Measurements from ENCODE around the gene FANCD2.
"Not testable (repeated sequence)": the region's sequence is repeated elsewhere in the genome, so short reads cannot be mapped to it uniquely, and the experiment has no call there.

FANCD2 gene

GRCh38 chr3:10017636-10018292, 8.5 kb upstream of the FANCD2 start:
- DNase-seq: peak; percentile 53

- DNase-seq: not testable (repeated sequence)
Observed at GRCh38 chr3:10018806-10019205, 7.4 kb upstream of the FANCD2 start.

GRCh38 chr3:10019326-10019725, 6.9 kb upstream of the FANCD2 start:
- DNase-seq: no peak

GRCh38 chr3:10021856-10022775, 4.1 kb upstream of the FANCD2 start:
- DNase-seq: no peak

GRCh38 chr3:10023587-10024310, 2.5 kb upstream of the FANCD2 start:
- DNase-seq: no peak

- no peak for DNase-seq
Observed at GRCh38 chr3:10025205-10026083, 793 bp upstream of the FANCD2 start.

- no peak for DNase-seq
Observed at GRCh38 chr3:10041034-10041433, 14.8 kb downstream of the FANCD2 start.

- DNase-seq: no peak
Observed at GRCh38 chr3:10047876-10048275, 21.6 kb downstream of the FANCD2 start.

- not testable (repeated sequence) for DNase-seq
Observed at GRCh38 chr3:10053054-10053453, 26.8 kb downstream of the FANCD2 start.

- no peak for DNase-seq
Observed at GRCh38 chr3:10055097-10055496, 28.9 kb downstream of the FANCD2 start.

GRCh38 chr3:10070077-10070476, 43.8 kb downstream of the FANCD2 start:
- not testable (repeated sequence) for DNase-seq

GRCh38 chr3:10074666-10075065, 48.4 kb downstream of the FANCD2 start:
- no peak for DNase-seq

- no peak for DNase-seq
Observed at GRCh38 chr3:10081871-10082270, 55.6 kb downstream of the FANCD2 start.

GRCh38 chr3:10085738-10086137, 59.5 kb downstream of the FANCD2 start:
- DNase-seq: no peak

GRCh38 chr3:10088256-10088655, 62.0 kb downstream of the FANCD2 start:
- DNase-seq: no peak

GRCh38 chr3:10090179-10090578, 63.9 kb downstream of the FANCD2 start:
- no peak for DNase-seq

GRCh38 chr3:10090774-10091173, 64.5 kb downstream of the FANCD2 start:
- not testable (repeated sequence) for DNase-seq

- not testable (repeated sequence) for DNase-seq
Observed at GRCh38 chr3:10091387-10091786, 65.2 kb downstream of the FANCD2 start.

GRCh38 chr3:10093678-10094077, 67.4 kb downstream of the FANCD2 start:
- no peak for DNase-seq

GRCh38 chr3:10099041-10099440, 72.8 kb downstream of the FANCD2 start:
- DNase-seq: no peak

- DNase-seq: no peak
Observed at GRCh38 chr3:10106919-10107318, 80.7 kb downstream of the FANCD2 start.

GRCh38 chr3:10108091-10108490, 81.9 kb downstream of the FANCD2 start, which contains the start of gene FANCD2OS:
TSS of gene FANCD2OS (minus strand) at chr3:10108255. CDS start at chr3:10104774, 3,481 bp downstream.
- DNase-seq: no peak

Data from stimulated activated CD4-positive, alpha-beta T cell treated with anti-CD3 and anti-CD28 coated beads, Interleukin-4, amount 100 ng/mL, for 24 hours (primary cell).